OCI-LY7 (cell line): ENCODE results near the gene RAD51D. TPM values are rescaled to one million over a fixed set of nuclear protein-coding genes. Genes with fewer than 3 reads are reported as not detected.

Experiments
- BruUV-seq: library from RNA; stranded (reverse); fragments of 400-500 nt; replicated peaks from 2 replicates; lab custom pipeline; 2021; lab: Mats Ljungman, UMichigan
- CTCF ChIA-PET: fragments of 300-600 bp; sonication (Branson Sonifier 250); formaldehyde crosslinking; loops from one replicate; lab custom pipeline; 2022; ENCODE audit warnings: antibody characterized with exemption; ENCODE audit not compliant: unreplicated experiment; lab: Charles Lee
- POLR2A ChIA-PET: fragments of 300-600 bp; sonication (Branson Sonifier 250); formaldehyde crosslinking; loops from one replicate; lab custom pipeline; 2022; ENCODE audit warnings: antibody characterized with exemption; lab: Charles Lee
- DNase-seq: peaks from one replicate; pipeline ENCODE4 v3.0.0-alpha.2; 2015; ENCODE audit warnings: low spot score
- H2AFZ ChIP-seq: fragments of 200-600 bp; sonication (generic), shearing (Covaris generic); 2 replicates; pipeline ENCODE4 v1.6.1; 2014; ENCODE audit warnings: mild to moderate bottlenecking, antibody characterized with exemption, low read length, moderate library complexity
- H3K27ac ChIP-seq: fragments of 200-600 bp; sonication (generic); 2 replicates; pipeline ENCODE4 v1.5.1; 2014; ENCODE audit warnings: mixed run types, low read depth, mild to moderate bottlenecking, moderate library complexity, low read length, inconsistent platforms; ENCODE audit not compliant: poor library complexity, severe bottlenecking
- H3K36me3 ChIP-seq: fragments of 200-600 bp; sonication (generic); 2 replicates; pipeline ENCODE4 v1.6.1; 2014; ENCODE audit warnings: mild to moderate bottlenecking, antibody characterized with exemption, low read length, moderate library complexity, mixed read lengths; ENCODE audit not compliant: insufficient read depth
- H3K4me1 ChIP-seq: fragments of 200-600 bp; sonication (generic); 2 replicates; pipeline ENCODE4 v1.5.1; 2014; ENCODE audit warnings: mild to moderate bottlenecking, low read length; ENCODE audit not compliant: insufficient read depth, poor library complexity, severe bottlenecking
- H3K4me2 ChIP-seq: fragments of 200-600 bp; sonication (generic); 2 replicates; pipeline ENCODE4 v1.6.1; 2014; ENCODE audit warnings: mild to moderate bottlenecking, low read length
- H3K4me3 ChIP-seq: fragments of 200-600 bp; sonication (generic); 2 replicates; pipeline ENCODE4 v1.5.1; 2014; ENCODE audit warnings: mild to moderate bottlenecking, low read depth, low read length; ENCODE audit not compliant: poor library complexity, severe bottlenecking
- H3K79me2 ChIP-seq: fragments of 200-600 bp; sonication (generic); 2 replicates; pipeline ENCODE4 v1.6.1; 2016; ENCODE audit warnings: low read depth, mild to moderate bottlenecking, low read length, moderate library complexity, mixed read lengths; ENCODE audit not compliant: insufficient read depth
- H3K9me2 ChIP-seq: fragments of 200-600 bp; sonication (generic); 2 replicates; pipeline ENCODE4 v1.6.1; 2016; ENCODE audit warnings: mild to moderate bottlenecking, low read length, mixed read lengths; ENCODE audit not compliant: insufficient read depth
- H3K9me3 ChIP-seq: fragments of 200-600 bp; sonication (generic); 2 replicates; pipeline ENCODE4 v1.6.1; 2014; ENCODE audit warnings: mild to moderate bottlenecking, mixed run types, low read length, mixed read lengths
- H4K20me1 ChIP-seq: fragments of 200-600 bp; sonication (generic); 2 replicates; pipeline ENCODE4 v1.6.1; 2014; ENCODE audit warnings: mild to moderate bottlenecking, antibody characterized with exemption, low read length, moderate library complexity, mixed read lengths; ENCODE audit not compliant: insufficient read depth
- CTCF ChIP-seq: fragments of 200-600 bp; sonication (generic); conservative IDR thresholded peaks from 2 replicates; pipeline ENCODE4 v1.5.1; 2014; ENCODE audit warnings: mild to moderate bottlenecking, antibody characterized with exemption, low read length, moderate library complexity, mixed read lengths
- EZH2phosphoT487 ChIP-seq: fragments of 200-600 bp; sonication (generic); IDR thresholded peaks from 2 replicates; pipeline ENCODE4 v1.6.1; 2018; ENCODE audit warnings: low read depth, borderline replicate concordance, mild to moderate bottlenecking, mixed run types, antibody characterized with exemption, low read length, moderate library complexity, mixed read lengths
- intact Hi-C: fragments of 100-400 bp; cut with micrococcal nuclease; formaldehyde crosslinking; loops from one replicate; pipeline ENCODE4 v1.10.0; 2022; ENCODE audit not compliant: unreplicated experiment
- total RNA-seq, 2 experiments: library from RNA; depleted of rRNA in 1 of 2; stranded (reverse); fragments of >200 nt in 1 of 2; shearing (Covaris generic) in 1 of 2; gene quantifications; 2 replicates each; pipeline ENCODE4 v1.2.3, GENCODE V29; 2014 to 2022

The RAD51D gene
- total RNA-seq, 2 experiments from 2014 or later = 22.4 to 40.6 TPM

- Histone ChIP-seq H3K4me1 (peaks cover 2% of the 10 kb centered on the region), H3K4me3 (no peak overlapping the region)
- POLR2A ChIA-PET = interaction anchor here (0.5 kb wide), 1 partner anchor 20 kb away, joined by 3 read pairs; no protein-coding TSS in a partner anchor
Measured at GRCh38 chr17:35074711-35075707, 44.7 kb downstream of the RAD51D start.

GRCh38 chr17:35073991-35074627, 45.6 kb downstream of the RAD51D start:
- CTCF ChIA-PET = no interaction called here
- intact Hi-C loops = no loop called here
- Histone ChIP-seq H3K4me3 (no peak overlapping the region), H3K27ac (no peak overlapping the region), H3K4me1 (peaks cover 6% of the 10 kb centered on the region), H4K20me1 (0 out of 2 replicates have a peak, but pooled peaks cover 4% of the 10 kb centered on the region), H3K9me2 (no peaks in the 10 kb centered on the region), H3K79me2 (no peaks in the 10 kb centered on the region), H3K9me3 (no peaks in the 10 kb centered on the region), H3K36me3 (no peaks in the 10 kb centered on the region), H3K4me2 (no peak overlapping the region), H2AFZ (no peak overlapping the region)
- no peak for TF ChIP-seq EZH2phosphoT487
- no peak for TF ChIP-seq CTCF
- POLR2A ChIA-PET = no interaction called here
- no peak for DNase-seq
- no TSS peak for BruUV-seq

More at GRCh38 chr17:35074711-35075707, 44.7 kb downstream of the RAD51D start:
- intact Hi-C loops = no loop called here
- Histone ChIP-seq H3K4me2 (no peak overlapping the region), H3K27ac (no peak overlapping the region), H3K9me3 (no peaks in the 10 kb centered on the region), H4K20me1 (no peaks in the 10 kb centered on the region), H3K79me2 (no peaks in the 10 kb centered on the region), H3K9me2 (no peaks in the 10 kb centered on the region), H2AFZ (no peak overlapping the region), H3K36me3 (no peaks in the 10 kb centered on the region)
- no TSS peak for BruUV-seq
- TF ChIP-seq CTCF = no peak
- no peak for TF ChIP-seq EZH2phosphoT487
- CTCF ChIA-PET = no interaction called here
- no peak for DNase-seq
